Endothelial cell (in vitro differentiated cells): Measurements from ENCODE around the gene CD9. TPM values are rescaled to one million over a fixed set of nuclear protein-coding genes. Genes with fewer than 3 reads are reported as not detected.
A peak's percentile ranks its signal among the peaks of the same experiment; 100 is the strongest.

ENCODE experiments used
- DNase-seq: peaks from one replicate; pipeline ENCODE4 v3.0.0; 2021; ENCODE audit warnings: low spot score
- H3K27ac Mint-ChIP-seq: one replicate; pipeline ENCODE4 v1.8.0; 2021; ENCODE audit warnings: mixed read lengths, inconsistent platforms; ENCODE audit not compliant: unreplicated experiment
- H3K27me3 Mint-ChIP-seq: one replicate; pipeline ENCODE4 v1.8.0; 2021; ENCODE audit warnings: mild to moderate bottlenecking, moderate library complexity, mixed read lengths, inconsistent platforms; ENCODE audit not compliant: unreplicated experiment
- H3K36me3 Mint-ChIP-seq: one replicate; pipeline ENCODE4 v1.8.0; 2021; ENCODE audit warnings: mild to moderate bottlenecking, low read depth, mixed read lengths, inconsistent platforms; ENCODE audit not compliant: unreplicated experiment
- H3K4me1 Mint-ChIP-seq: one replicate; pipeline ENCODE4 v1.8.0; 2021; ENCODE audit warnings: mild to moderate bottlenecking, mixed read lengths, inconsistent platforms; ENCODE audit not compliant: unreplicated experiment
- H3K4me3 Mint-ChIP-seq: one replicate; pipeline ENCODE4 v1.8.0; 2021; ENCODE audit warnings: mild to moderate bottlenecking, mixed read lengths, inconsistent platforms; ENCODE audit not compliant: unreplicated experiment
- H3K9me3 Mint-ChIP-seq: one replicate; pipeline ENCODE4 v1.8.0; 2021; ENCODE audit warnings: mixed read lengths, inconsistent platforms; ENCODE audit not compliant: unreplicated experiment
- total RNA-seq: library from RNA; stranded (reverse); fragmentation: NEBNext Ultra II Directional; extraction: Animal tissue kit (Norgen Biotek cat#: 25700); gene quantifications from one replicate; pipeline ENCODE4 v1.2.1, GENCODE V29; 2021; ENCODE audit not compliant: unreplicated experiment
- TF ChIP-seq, protein P1 (sequence below): fragments of 200-600 bp; sonication (generic); IDR thresholded peaks from one replicate; pipeline ENCODE4 v1.5.0; 2021; ENCODE audit warnings: antibody characterized with exemption; ENCODE audit not compliant: unreplicated experiment

Gene CD9
- total RNA-seq, 1 donor from 2014 or later, result 67.2 TPM

- TF ChIP-seq, protein P1, sequence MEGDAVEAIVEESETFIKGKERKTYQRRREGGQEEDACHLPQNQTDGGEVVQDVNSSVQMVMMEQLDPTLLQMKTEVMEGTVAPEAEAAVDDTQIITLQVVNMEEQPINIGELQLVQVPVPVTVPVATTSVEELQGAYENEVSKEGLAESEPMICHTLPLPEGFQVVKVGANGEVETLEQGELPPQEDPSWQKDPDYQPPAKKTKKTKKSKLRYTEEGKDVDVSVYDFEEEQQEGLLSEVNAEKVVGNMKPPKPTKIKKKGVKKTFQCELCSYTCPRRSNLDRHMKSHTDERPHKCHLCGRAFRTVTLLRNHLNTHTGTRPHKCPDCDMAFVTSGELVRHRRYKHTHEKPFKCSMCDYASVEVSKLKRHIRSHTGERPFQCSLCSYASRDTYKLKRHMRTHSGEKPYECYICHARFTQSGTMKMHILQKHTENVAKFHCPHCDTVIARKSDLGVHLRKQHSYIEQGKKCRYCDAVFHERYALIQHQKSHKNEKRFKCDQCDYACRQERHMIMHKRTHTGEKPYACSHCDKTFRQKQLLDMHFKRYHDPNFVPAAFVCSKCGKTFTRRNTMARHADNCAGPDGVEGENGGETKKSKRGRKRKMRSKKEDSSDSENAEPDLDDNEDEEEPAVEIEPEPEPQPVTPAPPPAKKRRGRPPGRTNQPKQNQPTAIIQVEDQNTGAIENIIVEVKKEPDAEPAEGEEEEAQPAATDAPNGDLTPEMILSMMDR, result no peak
- Mint-ChIP-seq H3K4me1 (peaks cover 21% of the 10 kb centered on the region), H3K27ac (peak overlapping the region; percentile 30), H3K4me3 (no peak overlapping the region), H3K9me3 (no peaks in the 10 kb centered on the region), H3K27me3 (peaks cover 5% of the 10 kb centered on the region), H3K36me3 (no peaks in the 10 kb centered on the region)
- no peak for DNase-seq
These were observed 71.1 kb downstream of the CD9 start for GRCh38 chr12:6271281-6271680.

GRCh38 chr12:6272300-6273204, 72.4 kb downstream of the CD9 start:
- Mint-ChIP-seq H3K27me3 (peaks cover 5% of the 10 kb centered on the region), H3K4me3 (no peak overlapping the region), H3K36me3 (no peaks in the 10 kb centered on the region), H3K9me3 (no peaks in the 10 kb centered on the region), H3K4me1 (peaks cover 27% of the 10 kb centered on the region), H3K27ac (peak overlapping the region; percentile 98)
- no peak for DNase-seq
- TF ChIP-seq, protein P1, result no peak

DNA sequence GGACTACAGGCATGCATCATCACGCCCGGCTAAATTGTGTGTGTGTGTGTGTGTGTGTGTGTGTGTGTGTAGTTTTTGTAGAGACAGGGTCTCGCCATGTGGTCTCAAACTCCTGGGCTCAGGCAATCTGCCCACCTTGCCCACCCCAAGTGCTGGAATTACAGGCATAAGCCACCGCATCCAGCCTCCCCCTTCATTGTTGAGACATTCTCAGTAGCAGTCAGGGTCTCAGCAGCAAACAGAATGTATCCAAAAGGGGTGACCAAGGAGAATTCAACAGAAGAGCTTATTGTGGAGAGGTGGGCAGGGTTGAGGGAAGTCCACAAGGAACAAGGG, 73.0 kb downstream of the CD9 start:
- H3K4me1 Mint-ChIP-seq, result peaks cover 32% of the 10 kb centered on the region
- H3K36me3 Mint-ChIP-seq, result peaks cover 6% of the 10 kb centered on the region
- peak overlapping the region; percentile 98 for H3K27ac Mint-ChIP-seq
- no peak overlapping the region for H3K4me3 Mint-ChIP-seq
- TF ChIP-seq, protein P1, result no peak
- H3K27me3 Mint-ChIP-seq, result peaks cover 8% of the 10 kb centered on the region
- no peaks in the 10 kb centered on the region for H3K9me3 Mint-ChIP-seq
- DNase-seq, result no peak

GRCh38 chr12:6273541-6274230, 73.5 kb downstream of the CD9 start:
- Mint-ChIP-seq H3K36me3 (peaks cover 6% of the 10 kb centered on the region), H3K27me3 (peaks cover 8% of the 10 kb centered on the region), H3K4me1 (peaks cover 32% of the 10 kb centered on the region), H3K9me3 (no peaks in the 10 kb centered on the region), H3K4me3 (no peak overlapping the region), H3K27ac (peak overlapping the region; percentile 98)
- TF ChIP-seq, protein P1, result no peak
- DNase-seq, result peak; percentile 57
